HuH-7.5 (cell line): ENCODE results near the gene OXER1.

Source experiments
- DNase-seq: peaks from one replicate; pipeline ENCODE4 v3.0.0; 2011; ENCODE audit warnings: low spot score

OXER1 gene

DNA sequence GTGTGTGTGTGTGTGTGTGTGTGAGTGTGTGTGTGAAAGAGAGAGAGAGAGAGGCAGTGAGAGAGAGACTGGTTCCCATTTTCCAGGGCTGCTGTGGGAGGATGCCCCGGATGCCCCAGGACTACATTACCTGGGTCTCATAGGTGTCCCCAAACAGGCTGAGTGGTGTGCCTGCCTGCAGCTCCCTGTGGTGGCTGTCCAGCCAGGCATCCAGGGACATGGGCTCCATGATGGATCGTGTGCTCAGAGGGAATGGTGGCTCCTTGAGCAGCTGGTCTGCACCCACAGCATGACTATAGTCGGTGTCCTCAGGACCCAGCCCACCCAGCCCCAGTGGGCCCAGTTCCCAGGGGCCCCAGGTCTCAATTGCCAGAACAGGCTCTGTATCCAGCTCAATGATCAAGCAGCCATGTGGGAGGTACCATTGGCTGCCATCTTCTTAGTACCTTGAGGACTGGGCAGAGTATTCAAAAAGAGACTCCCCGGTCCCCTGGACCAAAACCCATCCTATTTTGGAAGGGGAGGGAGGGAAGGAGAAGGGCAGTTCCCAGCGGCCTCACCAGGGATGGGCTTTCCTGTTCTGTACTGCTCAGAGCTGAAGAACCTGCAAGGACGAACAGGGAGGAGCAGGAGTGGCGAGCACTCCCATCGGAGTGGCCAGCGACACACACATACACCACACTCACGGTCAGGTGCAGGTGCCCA, 5.8 kb upstream of the OXER1 start:
- no peak for DNase-seq

DNA sequence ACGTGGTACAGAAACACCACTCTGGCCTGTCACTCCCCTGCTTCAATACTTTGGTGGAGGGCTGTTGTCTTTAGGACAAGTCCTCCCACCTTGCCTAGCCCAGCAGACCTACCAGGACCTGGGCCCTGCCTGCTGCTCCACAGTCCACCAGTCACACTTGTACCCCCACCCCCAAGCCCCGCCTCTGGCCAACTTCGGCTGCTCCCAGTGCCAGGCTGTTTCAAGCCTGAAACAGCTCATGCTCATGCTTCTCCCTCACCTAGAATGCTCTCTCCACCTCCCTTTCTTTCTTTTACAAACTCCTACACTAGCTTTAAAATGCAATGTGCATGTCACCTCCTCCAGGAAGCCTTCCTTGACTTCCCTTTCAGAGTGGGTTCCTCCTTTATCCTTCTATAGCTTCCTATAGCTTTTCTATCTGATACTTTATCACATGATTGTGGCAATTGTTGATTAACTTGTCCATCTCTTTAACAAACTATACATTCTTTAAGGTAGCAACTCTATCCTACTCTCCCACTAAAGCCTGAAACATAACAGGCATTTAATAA, 4.8 kb upstream of the OXER1 start:
- DNase-seq, result no peak

DNA sequence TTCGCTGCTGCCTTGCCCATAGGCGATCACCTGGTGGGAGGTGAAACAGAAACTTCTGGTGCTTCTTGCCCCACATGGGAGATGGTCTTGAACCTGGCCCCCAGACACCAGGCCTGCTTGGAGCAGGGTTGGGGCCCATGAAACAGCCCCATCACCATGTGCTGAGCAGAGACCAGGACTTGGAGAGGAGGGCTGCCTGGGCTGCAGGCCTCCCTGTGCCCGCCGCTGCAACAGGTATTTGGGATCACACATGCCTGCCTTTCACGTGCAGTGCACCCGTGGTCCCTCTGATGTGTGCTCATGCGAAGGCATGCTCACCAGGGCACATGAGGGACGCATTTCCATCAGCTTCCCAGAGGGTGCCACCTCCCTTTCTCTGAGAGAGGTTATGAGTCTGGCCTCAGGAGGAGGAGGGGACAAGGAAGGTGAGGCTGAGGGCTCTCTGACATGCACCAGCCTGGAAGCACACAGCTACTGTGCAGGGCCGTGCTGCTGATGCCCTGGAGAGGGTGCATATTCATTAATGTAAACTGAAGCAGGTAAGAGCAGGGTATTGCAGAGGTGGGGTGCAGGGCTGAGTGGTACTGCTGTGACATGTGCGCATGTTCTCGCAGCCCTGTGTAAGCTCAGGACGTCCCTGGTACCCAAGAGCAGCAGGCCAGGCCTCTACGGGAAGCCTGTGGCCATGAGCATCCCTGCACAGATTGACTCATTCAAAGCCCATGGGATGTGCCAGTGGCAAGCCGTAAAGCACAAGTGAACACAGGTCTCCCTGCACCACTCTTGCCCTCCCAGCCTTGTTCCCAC, 4.2 kb upstream of the OXER1 start:
- DNase-seq, result no peak

DNA sequence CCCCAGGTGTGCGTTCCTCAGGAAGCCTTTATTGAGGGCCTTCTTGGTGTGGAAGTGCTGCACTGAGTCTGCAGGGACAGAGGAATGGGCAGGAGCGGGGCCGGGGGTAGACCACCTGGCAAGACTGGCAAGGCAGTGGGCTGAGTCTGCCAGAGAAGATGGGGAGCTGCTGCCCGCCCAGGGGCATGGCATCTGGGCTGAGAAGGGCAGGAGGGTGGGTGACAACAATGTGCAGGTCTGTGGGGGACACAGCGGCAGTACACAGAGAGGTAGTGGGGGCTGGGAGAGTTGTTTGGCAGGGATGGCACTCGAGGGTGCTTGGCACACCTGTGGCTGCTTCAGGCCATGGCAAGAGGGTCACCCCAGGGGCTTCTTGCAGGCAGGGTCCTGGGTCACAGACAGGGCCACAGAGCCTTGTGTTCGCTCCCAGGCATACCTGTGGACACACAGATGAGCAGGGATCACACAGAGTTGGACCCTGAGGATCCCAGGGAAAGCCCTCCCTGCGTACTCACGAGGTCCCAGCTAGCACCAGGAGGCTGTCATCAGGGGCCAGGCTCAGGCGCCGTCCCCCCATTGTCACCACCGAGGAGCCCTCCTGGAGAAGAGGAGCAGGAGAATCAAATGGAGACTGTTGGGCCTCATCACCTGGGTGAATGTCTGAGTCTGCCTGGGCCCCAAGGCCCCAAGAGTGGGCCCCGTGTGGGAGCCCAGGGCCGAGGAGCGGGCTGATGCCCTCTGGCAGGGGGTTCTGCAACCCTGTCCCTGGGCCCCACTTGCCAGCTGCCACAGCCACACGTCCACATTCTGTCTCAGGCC, 3.4 kb upstream of the OXER1 start:
- no peak for DNase-seq

DNA sequence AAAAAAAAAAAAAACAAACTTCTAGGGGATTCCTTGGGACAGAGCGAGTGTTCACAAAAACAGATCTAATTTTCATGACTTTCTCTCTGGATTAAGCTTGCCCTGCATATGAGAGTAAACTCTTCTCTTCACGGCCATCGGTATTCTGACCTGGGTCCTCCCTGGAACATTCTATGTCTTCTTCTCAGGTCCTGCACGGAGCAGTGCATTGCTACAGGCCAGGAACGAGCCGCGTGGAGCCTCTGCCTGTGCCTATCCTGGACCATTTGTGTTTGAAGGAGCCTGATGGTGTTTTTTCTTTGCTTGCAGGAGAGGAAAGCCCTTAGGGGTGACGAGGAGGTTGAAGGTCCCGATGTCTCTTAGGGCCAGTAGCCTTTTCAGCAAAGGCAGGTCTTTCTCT, 1.8 kb upstream of the OXER1 start:
- no peak for DNase-seq

- DNase-seq, result no peak
Measured at GRCh38 chr2:42764901-42765300, 966 bp upstream of the OXER1 start.

DNA sequence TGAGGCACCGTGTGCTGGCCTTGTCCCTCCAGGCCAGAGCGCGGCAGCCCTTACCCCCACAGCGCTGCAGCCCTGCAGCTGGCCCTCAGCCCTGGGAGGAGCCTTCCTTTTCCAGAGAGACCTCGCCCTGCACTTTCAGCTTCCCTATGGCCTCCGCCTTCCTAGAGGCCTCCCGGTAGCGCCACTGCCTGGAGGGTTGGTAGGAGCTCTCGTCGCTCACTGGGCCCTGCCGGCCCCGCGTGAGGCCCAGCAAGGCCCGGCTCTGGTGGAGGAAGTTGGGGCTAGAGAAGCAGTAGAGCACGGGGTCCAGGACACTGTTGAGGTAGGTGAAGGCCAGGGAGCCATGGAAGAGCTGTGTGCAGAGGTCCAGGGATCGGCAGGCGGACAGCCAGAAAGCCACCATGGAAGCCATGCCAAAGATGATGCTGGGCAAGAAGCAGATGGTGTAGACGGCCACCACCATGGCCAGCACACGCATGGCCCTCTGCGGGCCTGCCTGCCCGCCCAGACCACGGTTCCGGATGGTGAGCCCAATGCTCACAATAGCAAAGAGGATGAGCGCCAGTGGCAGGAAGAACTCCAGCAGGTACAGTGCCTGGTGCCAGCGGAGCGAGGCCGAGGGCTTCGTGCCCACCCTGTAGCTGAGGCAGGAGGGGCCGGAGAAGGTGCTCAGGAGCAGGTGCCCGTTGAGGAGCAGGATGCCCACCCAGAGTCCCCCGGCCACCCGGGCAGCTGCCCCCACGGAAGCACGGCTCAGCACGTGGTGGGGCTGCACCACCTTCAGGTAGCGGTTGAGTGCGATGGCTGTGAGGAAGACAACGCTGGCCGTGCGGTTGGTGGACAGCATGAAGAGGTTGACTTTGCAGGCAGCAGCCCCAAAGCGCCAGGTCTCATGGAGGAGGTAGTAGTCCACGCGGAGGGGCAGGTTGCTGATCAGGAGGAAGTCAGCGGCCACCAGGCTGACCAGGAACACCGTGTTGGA, 821 bp downstream of the OXER1 start:
- DNase-seq, result no peak

- DNase-seq, result no peak
Measured at GRCh38 chr2:42762155-42762554, 1.8 kb downstream of the OXER1 start.

GRCh38 chr2:42761554-42761953, 2.4 kb downstream of the OXER1 start:
- DNase-seq, result no peak

DNA sequence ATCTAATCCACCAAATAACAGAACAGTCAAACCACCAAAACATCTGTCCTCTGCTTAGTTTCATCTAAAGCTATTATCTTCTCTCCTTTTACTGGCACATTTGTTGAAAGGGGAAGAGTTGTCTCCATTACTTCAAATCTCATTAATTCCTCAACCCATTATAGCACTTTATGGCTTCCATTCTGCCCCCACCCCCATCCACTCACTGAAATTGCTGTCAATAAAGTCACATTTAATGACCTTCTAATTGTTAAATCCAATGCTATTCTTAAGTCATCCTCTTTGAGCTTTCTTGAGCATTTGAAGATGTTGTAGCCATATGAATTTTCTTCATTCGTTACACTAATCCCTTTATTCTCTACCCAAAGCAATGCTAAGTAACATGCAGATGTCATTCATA, 5.2 kb downstream of the OXER1 start:
- DNase-seq, result no peak

GRCh38 chr2:42757981-42758740, 5.8 kb downstream of the OXER1 start:
- DNase-seq, result no peak

GRCh38 chr2:42756966-42757513, 6.9 kb downstream of the OXER1 start:
- DNase-seq, result no peak

DNA sequence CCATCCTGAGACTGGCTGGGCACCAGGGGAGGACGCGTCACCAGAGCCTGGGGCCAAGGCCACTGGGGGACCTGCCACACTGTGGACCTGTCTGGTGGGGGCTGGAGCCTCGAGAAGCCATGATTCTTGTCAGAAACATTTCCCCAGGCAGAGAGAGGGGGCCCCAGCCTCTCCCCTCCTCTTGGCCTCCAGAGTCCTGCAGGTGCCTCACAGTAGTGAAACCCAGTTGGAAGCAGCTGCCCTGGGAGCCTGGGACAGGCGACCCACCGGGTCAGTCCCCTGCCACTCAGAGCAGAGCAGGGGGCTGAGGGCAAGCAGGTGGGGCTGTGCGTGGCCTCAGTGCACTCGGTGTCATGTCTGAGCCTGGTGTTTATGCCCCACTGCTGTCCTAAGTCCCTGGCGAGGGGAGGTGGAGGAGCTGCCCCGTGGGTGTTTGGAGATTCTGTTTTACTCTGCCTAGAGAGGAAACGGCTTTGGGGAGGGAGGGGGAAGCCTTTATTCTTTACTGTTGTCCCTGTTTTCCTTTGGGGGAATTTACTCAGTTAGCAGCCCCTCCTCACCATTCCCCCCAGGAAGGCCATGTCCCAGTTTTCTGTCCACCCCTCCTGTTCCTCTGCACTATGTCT, 7.7 kb downstream of the OXER1 start:
- DNase-seq, result no peak

DNA sequence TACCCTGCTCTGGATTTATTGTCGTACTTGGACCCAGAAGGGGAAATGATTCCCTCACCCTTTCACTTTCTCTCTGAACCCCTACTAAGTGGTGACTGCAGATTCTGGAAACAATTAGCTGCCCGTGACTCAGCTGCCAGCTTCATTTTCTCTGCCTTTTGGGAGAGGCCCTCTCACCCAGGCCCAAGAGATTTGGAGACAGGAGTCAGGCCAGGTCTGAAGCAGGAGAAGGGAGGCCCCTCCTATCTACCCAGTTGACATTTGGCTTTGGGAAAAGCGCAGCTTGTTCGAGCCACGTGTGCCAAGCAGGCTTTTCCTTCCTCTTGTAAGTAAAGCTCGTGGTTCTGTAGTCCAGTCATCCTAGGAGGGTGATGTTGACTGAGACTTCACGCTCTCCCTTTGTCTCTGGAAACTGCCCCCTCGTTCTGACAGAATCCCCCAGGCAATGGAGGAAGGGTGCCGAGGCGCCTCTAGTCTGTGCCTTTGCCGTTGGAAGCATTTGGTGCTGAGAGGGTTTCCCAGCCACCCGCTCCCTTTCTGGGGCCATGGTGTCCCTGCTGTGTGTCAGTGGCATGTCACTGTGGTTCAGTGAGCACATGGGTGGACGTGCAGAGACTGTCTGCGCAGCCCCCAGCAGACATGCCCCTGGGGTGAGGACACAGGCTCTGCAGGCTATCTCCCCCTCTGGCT, 8.6 kb downstream of the OXER1 start:
- no peak for DNase-seq

DNA sequence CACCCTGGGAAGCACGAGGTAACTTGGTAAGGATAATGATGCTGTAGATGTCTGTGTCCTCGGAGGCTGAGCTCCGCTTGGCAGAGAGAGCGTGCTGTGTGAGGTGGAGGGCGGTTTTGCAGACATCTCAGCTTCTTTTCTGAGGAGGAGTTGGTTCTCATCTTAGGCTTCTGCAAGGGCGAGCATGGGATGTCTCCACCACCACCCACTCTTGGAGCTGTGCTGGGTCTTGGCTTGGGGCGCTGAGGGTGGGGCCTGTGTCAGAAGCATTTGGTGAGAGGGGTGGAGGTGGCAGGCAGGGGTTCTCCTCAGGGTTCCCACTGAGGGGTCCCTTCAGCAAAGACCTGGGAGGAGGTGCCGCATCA, 9.2 kb downstream of the OXER1 start:
- DNase-seq, result no peak

DNA sequence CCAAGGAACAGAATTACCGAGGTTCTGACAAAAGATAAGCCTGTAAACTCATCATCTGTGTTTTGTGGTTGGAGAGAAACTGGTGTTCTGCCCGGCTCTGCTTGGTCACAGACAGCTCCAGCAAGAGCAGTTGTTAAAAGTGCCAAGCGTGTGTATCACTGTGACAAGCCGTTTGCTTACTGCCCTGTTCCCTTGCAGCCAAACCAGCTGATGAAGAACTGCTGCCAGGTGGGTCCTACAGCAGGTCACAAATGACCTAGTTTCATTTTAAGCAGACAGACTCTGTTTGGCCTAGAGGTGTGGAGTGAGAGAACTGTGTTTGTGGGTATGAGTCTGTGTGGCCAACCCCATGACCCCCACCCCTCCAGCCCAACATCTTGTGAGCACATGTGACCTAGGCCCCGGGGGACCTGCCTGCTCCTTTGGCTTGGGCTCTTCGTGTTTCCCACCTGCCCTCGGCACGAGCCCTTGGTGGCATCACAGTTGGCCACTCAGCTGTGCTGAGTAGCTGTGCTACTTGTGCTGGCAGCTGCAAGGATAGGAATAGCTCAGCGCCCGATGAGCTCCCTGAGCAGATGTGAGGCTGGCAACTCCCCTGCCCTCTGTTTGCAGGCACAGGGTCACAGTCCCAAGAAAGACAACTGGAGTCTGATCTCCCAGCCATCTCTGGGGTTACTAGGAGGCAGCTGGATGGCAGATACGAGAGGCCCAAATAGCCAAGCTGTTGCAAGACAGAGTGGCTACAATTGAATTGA, 9.7 kb downstream of the OXER1 start:
- no peak for DNase-seq

- no peak for DNase-seq
Measured at GRCh38 chr2:42752816-42753813, 10.8 kb downstream of the OXER1 start.
